HepG2 (cell line): Measurements from ENCODE around the gene OSBPL3. TPM values are rescaled to one million over a fixed set of nuclear protein-coding genes. Genes with fewer than 3 reads are reported as not detected.

Experiments
- BHLHE40 ChIP-seq: IDR thresholded peaks from 2 replicates; pipeline ENCODE4 v1.6.1; 2011; ENCODE audit warnings: low read length, improper control_type of control experiment
- FOXA1 ChIP-seq, 2 experiments: fragments of 450-650 bp in 1 of 2; sonication (generic) in 1 of 2; formaldehyde crosslinking in 1 of 2; IDR thresholded peaks; 2 replicates each; pipeline versions ENCODE4 v1.4.0 to v1.6.1; 2016 to 2020; ENCODE audit warnings: missing genetic modification reagents in 1 of 2
- IRF2 ChIP-seq: IDR thresholded peaks from 2 replicates; pipeline ENCODE4 v1.6.1; 2018; ENCODE audit warnings: missing genetic modification reagents, missing compliant biosample characterization
- JUND ChIP-seq: sonication (generic); formaldehyde crosslinking; IDR thresholded peaks from 2 replicates; pipeline ENCODE4 v1.8.0; 2022; ENCODE audit warnings: mild to moderate bottlenecking, missing genetic modification reagents
- LCORL ChIP-seq, 2 experiments: fragments of 450-650 bp in 1 of 2; sonication (generic) in 1 of 2; formaldehyde crosslinking in 1 of 2; IDR thresholded peaks; 2 replicates each; pipeline versions ENCODE4 v1.5.0 to v1.6.1; 2017 to 2020; ENCODE audit warnings: antibody characterized with exemption in 1 of 2, missing genetic modification reagents in 1 of 2
- NBN ChIP-seq: fragments of 450-650 bp; conservative IDR thresholded peaks from 2 replicates; pipeline ENCODE4 v1.6.1; 2017
- NR2C2 ChIP-seq: sonication (generic); formaldehyde crosslinking; IDR thresholded peaks from 2 replicates; pipeline ENCODE4 v1.4.0; 2020; ENCODE audit warnings: missing genetic modification reagents, mild to moderate bottlenecking, moderate library complexity, borderline replicate concordance
- PRMT3 ChIP-seq: sonication (generic); formaldehyde crosslinking; IDR thresholded peaks from 2 replicates; pipeline ENCODE4 v1.8.1; 2022; ENCODE audit warnings: low read depth, mild to moderate bottlenecking, moderate library complexity, missing genetic modification reagents, borderline replicate concordance
- SMAD1 ChIP-seq: sonication (generic); formaldehyde crosslinking; IDR thresholded peaks from 2 replicates; pipeline ENCODE4 v1.4.0; 2020; ENCODE audit warnings: missing genetic modification reagents, low read depth, mild to moderate bottlenecking, borderline replicate concordance
- SRSF1 ChIP-seq: fragments of 200-400 bp; formaldehyde crosslinking; optimal IDR thresholded peaks from 2 replicates; pipeline ENCODE3; 2017; ENCODE audit warnings: mild to moderate bottlenecking, low read depth, low read length, moderate library complexity
- ZMYM2 ChIP-seq: sonication (generic); formaldehyde crosslinking; IDR thresholded peaks from 2 replicates; pipeline ENCODE4 v1.8.0; 2022; ENCODE audit warnings: mild to moderate bottlenecking, missing genetic modification reagents
- ZNF234 ChIP-seq: sonication (generic); formaldehyde crosslinking; conservative IDR thresholded peaks from 2 replicates; pipeline ENCODE4 v1.5.1; 2020; ENCODE audit warnings: mild to moderate bottlenecking, missing genetic modification reagents
- ZNF296 ChIP-seq: sonication (generic); formaldehyde crosslinking; conservative IDR thresholded peaks from 2 replicates; pipeline ENCODE4 v1.5.0; 2020; ENCODE audit warnings: mild to moderate bottlenecking, missing genetic modification reagents
- ZNF530 ChIP-seq: sonication (generic); formaldehyde crosslinking; IDR thresholded peaks from 2 replicates; pipeline ENCODE4 v1.5.0; 2020; ENCODE audit warnings: low read depth, mild to moderate bottlenecking, missing genetic modification reagents
- ZNF629 ChIP-seq: sonication (generic); formaldehyde crosslinking; conservative IDR thresholded peaks from 2 replicates; pipeline ENCODE4 v1.5.0; 2020; ENCODE audit warnings: missing genetic modification reagents
- ZNF672 ChIP-seq: sonication (generic); formaldehyde crosslinking; IDR thresholded peaks from 2 replicates; pipeline ENCODE4 v1.8.1; 2022; ENCODE audit warnings: missing genetic modification reagents
- polyA plus RNA-seq, 8 experiments: library from polyadenylated mRNA; depleted of rRNA in 3 of 8; stranded (reverse) in 7 of 8; unstranded in 1 of 8; fragments of >200 nt; fragmentation: Illumina TruSeq in 4 of 8; extraction: Trizol in 4 of 8; gene quantifications; 2 replicates each; pipeline versions ENCODE4 v1.2.1 to v1.2.3, GENCODE V29; 2011 to 2016; ENCODE audit warnings: low read depth in 4 of 8, missing spikeins in 1 of 8, mixed read lengths in 1 of 8; ENCODE audit not compliant: insufficient read depth in 1 of 8
- total RNA-seq, 5 experiments: library from RNA; depleted of rRNA; stranded (reverse); fragments of >200 nt; fragmentation: Illumina TruSeq; extraction: Trizol; gene quantifications; 2 replicates each; pipeline ENCODE4 v1.2.3, GENCODE V29; 2016; ENCODE audit warnings: low read depth in 1 of 5
- TF ChIP-seq, protein P1 (sequence below): sonication (generic); formaldehyde crosslinking; IDR thresholded peaks from 2 replicates; pipeline ENCODE4 v1.8.1; 2022; ENCODE audit warnings: low read depth, mild to moderate bottlenecking, missing genetic modification reagents
- TF ChIP-seq, protein P2 (sequence below): sonication (generic); formaldehyde crosslinking; IDR thresholded peaks from 2 replicates; pipeline ENCODE4 v1.8.0; 2022; ENCODE audit warnings: missing genetic modification reagents, low read depth, mild to moderate bottlenecking, borderline replicate concordance
- TF ChIP-seq, protein P3 (sequence below): sonication (generic); formaldehyde crosslinking; IDR thresholded peaks from 2 replicates; pipeline ENCODE4 v1.5.1; 2020; ENCODE audit warnings: mild to moderate bottlenecking, missing genetic modification reagents, moderate library complexity
- TF ChIP-seq, protein P4 (sequence below): sonication (generic); formaldehyde crosslinking; IDR thresholded peaks from 2 replicates; pipeline ENCODE4 v1.4.0; 2020; ENCODE audit warnings: missing genetic modification reagents

Gene OSBPL3
- total and polyA plus RNA-seq, 2 of the 13 experiments (the other 11 are each of a cell fraction or from before 2014, with no cell fraction given) = 8.8 to 28.9 TPM

DNA sequence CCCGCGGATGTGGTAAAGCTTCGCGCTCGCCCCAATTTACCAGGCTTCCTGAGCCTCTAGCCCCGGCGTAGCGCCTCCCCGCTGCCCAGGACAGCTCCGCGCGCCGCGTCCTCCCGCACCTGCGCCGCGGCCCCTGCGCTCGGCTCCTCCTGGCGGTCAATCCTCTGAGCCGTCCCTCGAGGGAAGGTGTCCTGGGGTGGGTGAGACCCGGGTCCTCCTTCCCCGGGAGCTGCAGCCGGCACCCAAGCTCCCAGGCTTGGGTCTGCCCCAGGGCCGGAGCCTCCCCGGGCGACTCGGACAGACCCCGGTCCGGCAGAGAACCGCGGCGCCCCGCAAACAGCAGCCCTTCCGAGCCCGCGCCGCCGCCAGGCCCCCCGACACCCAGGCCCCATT, 512 bp downstream of the OSBPL3 start (continued):
- TF ChIP-seq, protein P1, sequence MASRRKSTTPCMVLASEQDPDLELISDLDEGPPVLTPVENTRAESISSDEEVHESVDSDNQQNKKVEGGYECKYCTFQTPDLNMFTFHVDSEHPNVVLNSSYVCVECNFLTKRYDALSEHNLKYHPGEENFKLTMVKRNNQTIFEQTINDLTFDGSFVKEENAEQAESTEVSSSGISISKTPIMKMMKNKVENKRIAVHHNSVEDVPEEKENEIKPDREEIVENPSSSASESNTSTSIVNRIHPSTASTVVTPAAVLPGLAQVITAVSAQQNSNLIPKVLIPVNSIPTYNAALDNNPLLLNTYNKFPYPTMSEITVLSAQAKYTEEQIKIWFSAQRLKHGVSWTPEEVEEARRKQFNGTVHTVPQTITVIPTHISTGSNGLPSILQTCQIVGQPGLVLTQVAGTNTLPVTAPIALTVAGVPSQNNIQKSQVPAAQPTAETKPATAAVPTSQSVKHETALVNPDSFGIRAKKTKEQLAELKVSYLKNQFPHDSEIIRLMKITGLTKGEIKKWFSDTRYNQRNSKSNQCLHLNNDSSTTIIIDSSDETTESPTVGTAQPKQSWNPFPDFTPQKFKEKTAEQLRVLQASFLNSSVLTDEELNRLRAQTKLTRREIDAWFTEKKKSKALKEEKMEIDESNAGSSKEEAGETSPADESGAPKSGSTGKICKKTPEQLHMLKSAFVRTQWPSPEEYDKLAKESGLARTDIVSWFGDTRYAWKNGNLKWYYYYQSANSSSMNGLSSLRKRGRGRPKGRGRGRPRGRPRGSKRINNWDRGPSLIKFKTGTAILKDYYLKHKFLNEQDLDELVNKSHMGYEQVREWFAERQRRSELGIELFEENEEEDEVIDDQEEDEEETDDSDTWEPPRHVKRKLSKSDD (CRISPR knock-in tag) = no peak
- TF ChIP-seq NR2C2 (CRISPR knock-in tag) (0 out of 2 replicates have a peak, but pooled peaks have one; percentile 1), SMAD1 (CRISPR knock-in tag) (no peak), ZNF530 (CRISPR knock-in tag) (no peak), ZNF296 (CRISPR knock-in tag) (no peak), PRMT3 (no peak), NBN (no peak), IRF2 (CRISPR knock-in tag) (no peak), BHLHE40 (no peak), ZMYM2 (CRISPR knock-in tag) (0 out of 2 replicates have a peak, but pooled peaks have one; percentile 21), ZNF234 (0 out of 2 replicates have a peak, but pooled peaks have one; percentile 33), SRSF1 (peak; percentile 8), ZNF672 (CRISPR knock-in tag) (no peak), LCORL (IDR thresholded peaks at IDR 0.05) (no peak), LCORL (CRISPR knock-in tag; IDR thresholded peaks at IDR 0.05) (peak; percentile 67), ZNF629 (no peak), JUND (CRISPR knock-in tag) (no peak), FOXA1 (IDR thresholded peaks at IDR 0.05) (no peak), FOXA1 (CRISPR knock-in tag; IDR thresholded peaks at IDR 0.05) (no peak)
- TF ChIP-seq, protein P2, sequence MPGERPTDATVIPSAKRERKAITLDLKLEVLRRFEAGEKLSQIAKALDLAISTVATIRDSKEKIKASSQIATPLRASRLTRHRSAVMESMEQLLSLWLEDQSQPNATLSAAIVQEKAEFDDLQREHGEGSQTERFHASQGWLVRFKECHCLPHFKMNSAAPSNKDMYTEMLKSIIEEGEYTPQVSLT (CRISPR knock-in tag) = no peak
- TF ChIP-seq, protein P3, sequence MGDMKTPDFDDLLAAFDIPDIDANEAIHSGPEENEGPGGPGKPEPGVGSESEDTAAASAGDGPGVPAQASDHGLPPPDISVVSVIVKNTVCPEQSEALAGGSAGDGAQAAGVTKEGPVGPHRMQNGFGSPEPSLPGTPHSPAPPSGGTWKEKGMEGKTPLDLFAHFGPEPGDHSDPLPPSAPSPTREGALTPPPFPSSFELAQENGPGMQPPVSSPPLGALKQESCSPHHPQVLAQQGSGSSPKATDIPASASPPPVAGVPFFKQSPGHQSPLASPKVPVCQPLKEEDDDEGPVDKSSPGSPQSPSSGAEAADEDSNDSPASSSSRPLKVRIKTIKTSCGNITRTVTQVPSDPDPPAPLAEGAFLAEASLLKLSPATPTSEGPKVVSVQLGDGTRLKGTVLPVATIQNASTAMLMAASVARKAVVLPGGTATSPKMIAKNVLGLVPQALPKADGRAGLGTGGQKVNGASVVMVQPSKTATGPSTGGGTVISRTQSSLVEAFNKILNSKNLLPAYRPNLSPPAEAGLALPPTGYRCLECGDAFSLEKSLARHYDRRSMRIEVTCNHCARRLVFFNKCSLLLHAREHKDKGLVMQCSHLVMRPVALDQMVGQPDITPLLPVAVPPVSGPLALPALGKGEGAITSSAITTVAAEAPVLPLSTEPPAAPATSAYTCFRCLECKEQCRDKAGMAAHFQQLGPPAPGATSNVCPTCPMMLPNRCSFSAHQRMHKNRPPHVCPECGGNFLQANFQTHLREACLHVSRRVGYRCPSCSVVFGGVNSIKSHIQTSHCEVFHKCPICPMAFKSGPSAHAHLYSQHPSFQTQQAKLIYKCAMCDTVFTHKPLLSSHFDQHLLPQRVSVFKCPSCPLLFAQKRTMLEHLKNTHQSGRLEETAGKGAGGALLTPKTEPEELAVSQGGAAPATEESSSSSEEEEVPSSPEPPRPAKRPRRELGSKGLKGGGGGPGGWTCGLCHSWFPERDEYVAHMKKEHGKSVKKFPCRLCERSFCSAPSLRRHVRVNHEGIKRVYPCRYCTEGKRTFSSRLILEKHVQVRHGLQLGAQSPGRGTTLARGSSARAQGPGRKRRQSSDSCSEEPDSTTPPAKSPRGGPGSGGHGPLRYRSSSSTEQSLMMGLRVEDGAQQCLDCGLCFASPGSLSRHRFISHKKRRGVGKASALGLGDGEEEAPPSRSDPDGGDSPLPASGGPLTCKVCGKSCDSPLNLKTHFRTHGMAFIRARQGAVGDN = peak; percentile 42; the same call in 1 of the 2 replicates
- TF ChIP-seq, protein P4, sequence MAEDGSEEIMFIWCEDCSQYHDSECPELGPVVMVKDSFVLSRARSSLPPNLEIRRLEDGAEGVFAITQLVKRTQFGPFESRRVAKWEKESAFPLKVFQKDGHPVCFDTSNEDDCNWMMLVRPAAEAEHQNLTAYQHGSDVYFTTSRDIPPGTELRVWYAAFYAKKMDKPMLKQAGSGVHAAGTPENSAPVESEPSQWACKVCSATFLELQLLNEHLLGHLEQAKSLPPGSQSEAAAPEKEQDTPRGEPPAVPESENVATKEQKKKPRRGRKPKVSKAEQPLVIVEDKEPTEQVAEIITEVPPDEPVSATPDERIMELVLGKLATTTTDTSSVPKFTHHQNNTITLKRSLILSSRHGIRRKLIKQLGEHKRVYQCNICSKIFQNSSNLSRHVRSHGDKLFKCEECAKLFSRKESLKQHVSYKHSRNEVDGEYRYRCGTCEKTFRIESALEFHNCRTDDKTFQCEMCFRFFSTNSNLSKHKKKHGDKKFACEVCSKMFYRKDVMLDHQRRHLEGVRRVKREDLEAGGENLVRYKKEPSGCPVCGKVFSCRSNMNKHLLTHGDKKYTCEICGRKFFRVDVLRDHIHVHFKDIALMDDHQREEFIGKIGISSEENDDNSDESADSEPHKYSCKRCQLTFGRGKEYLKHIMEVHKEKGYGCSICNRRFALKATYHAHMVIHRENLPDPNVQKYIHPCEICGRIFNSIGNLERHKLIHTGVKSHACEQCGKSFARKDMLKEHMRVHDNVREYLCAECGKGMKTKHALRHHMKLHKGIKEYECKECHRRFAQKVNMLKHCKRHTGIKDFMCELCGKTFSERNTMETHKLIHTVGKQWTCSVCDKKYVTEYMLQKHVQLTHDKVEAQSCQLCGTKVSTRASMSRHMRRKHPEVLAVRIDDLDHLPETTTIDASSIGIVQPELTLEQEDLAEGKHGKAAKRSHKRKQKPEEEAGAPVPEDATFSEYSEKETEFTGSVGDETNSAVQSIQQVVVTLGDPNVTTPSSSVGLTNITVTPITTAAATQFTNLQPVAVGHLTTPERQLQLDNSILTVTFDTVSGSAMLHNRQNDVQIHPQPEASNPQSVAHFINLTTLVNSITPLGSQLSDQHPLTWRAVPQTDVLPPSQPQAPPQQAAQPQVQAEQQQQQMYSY (CRISPR knock-in tag) = no peak
